H1 (cell line): Measurements from ENCODE around the gene TRAIP. TPM values are rescaled to one million over a fixed set of nuclear protein-coding genes. Genes with fewer than 3 reads are reported as not detected.
"Not testable (repeated sequence)": the region's sequence is repeated elsewhere in the genome, so short reads cannot be mapped to it uniquely, and the experiment has no call there.

ENCODE experiments used
- CTCF ChIA-PET: fragments of 300-600 bp; sonication (Branson Sonifier 250); formaldehyde crosslinking; loops from one replicate; lab custom pipeline; 2021; ENCODE audit not compliant: partially characterized antibody; lab: Charles Lee
- POLR2A ChIA-PET: fragments of 300-600 bp; sonication (Branson Sonifier 250); formaldehyde crosslinking; loops from one replicate; lab custom pipeline; 2021; ENCODE audit warnings: inconsistent platforms; ENCODE audit not compliant: partially characterized antibody; lab: Charles Lee
- DNase-seq, 2 experiments: peaks; one replicate each; pipeline versions ENCODE4 v3.0.0 to v3.0.0-alpha.2; 2010 to 2022; ENCODE audit warnings: low spot score in 2 of 2, low read depth in 1 of 2, mixed read lengths in 1 of 2
- FAIRE-seq: peaks from 2 replicates; lab custom pipeline; 2011; peaks lifted over from hg19 to GRCh38; lab: Jason Lieb, UNC
- H2AFZ ChIP-seq: 2 replicates; pipeline ENCODE4 v1.8.1; 2012; ENCODE audit warnings: low read length, inconsistent platforms
- H2AK5ac ChIP-seq: 2 replicates; pipeline ENCODE4 v1.6.1; 2013; ENCODE audit warnings: low read depth, low read length
- H2BK120ac ChIP-seq: replicated peaks from 2 replicates; pipeline ENCODE3; 2013; ENCODE audit warnings: low read depth, low read length, inconsistent platforms
- H2BK12ac ChIP-seq: 2 replicates; pipeline ENCODE4 v1.6.1; 2013; ENCODE audit warnings: low read depth, low read length
- H2BK15ac ChIP-seq: 2 replicates; pipeline ENCODE4 v1.6.1; 2013; ENCODE audit warnings: low read length
- H2BK20ac ChIP-seq: 2 replicates; pipeline ENCODE4 v1.6.1; 2013; ENCODE audit warnings: low read length
- H2BK5ac ChIP-seq: 2 replicates; pipeline ENCODE4 v1.6.1; 2013; ENCODE audit warnings: low read depth, low read length
- H3K14ac ChIP-seq: 2 replicates; pipeline ENCODE4 v1.6.1; 2013; ENCODE audit warnings: inconsistent platforms; ENCODE audit not compliant: insufficient read length
- H3K18ac ChIP-seq: 2 replicates; pipeline ENCODE4 v1.6.1; 2013; ENCODE audit warnings: low read length; ENCODE audit errors: extremely low read depth
- H3K23ac ChIP-seq: 2 replicates; pipeline ENCODE4 v1.6.1; 2013; ENCODE audit warnings: inconsistent platforms; ENCODE audit not compliant: insufficient read length
- H3K23me2 ChIP-seq: 2 replicates; pipeline ENCODE4 v1.6.1; 2013; ENCODE audit warnings: low read depth, low read length
- H3K27ac ChIP-seq: 2 replicates; pipeline ENCODE4 v1.6.1; 2011; ENCODE audit warnings: low read depth, low read length, inconsistent platforms
- H3K27me3 ChIP-seq, 4 experiments: replicated peaks in 1 of 4; 1 replicate in 1 of 4; 2 replicates in 3 of 4; pipeline versions ENCODE4 v1.6.1 to v1.8.1; 2011 to 2013; ENCODE audit warnings: low read length in 3 of 4, mild to moderate bottlenecking in 3 of 4, inconsistent platforms in 2 of 4, mixed read lengths in 2 of 4, moderate library complexity in 1 of 4; ENCODE audit not compliant: control insufficient read depth in 3 of 4, insufficient read depth in 3 of 4; ENCODE audit errors: extremely low read depth in 1 of 4
- H3K36me3 ChIP-seq, 4 experiments: 2 replicates each; pipeline versions ENCODE4 v1.6.1 to v1.8.1; 2011 to 2013; ENCODE audit warnings: mild to moderate bottlenecking in 4 of 4, low read length in 3 of 4, moderate library complexity in 2 of 4, control low read depth in 1 of 4, inconsistent platforms in 1 of 4; ENCODE audit not compliant: insufficient read depth in 4 of 4, control insufficient read depth in 2 of 4
- H3K4ac ChIP-seq: replicated peaks from 2 replicates; pipeline ENCODE3; 2013; ENCODE audit warnings: low read length, low read depth, mixed read lengths, inconsistent platforms; ENCODE audit not compliant: insufficient read length
- H3K4me1 ChIP-seq, 4 experiments: replicated peaks in 1 of 4; 1 replicate in 1 of 4; 2 replicates in 3 of 4; pipeline versions ENCODE4 v1.6.1 to v1.8.1; 2011 to 2013; ENCODE audit warnings: low read length in 3 of 4, inconsistent platforms in 2 of 4, mixed read lengths in 1 of 4; ENCODE audit not compliant: insufficient read depth in 4 of 4, control insufficient read depth in 3 of 4
- H3K4me2 ChIP-seq, 2 experiments: 2 replicates each; pipeline versions ENCODE4 v1.6.1 to v1.8.1; 2011 to 2013; ENCODE audit warnings: low read depth in 2 of 2, low read length in 2 of 2, control low read depth in 1 of 2, inconsistent platforms in 1 of 2, mild to moderate bottlenecking in 1 of 2; ENCODE audit not compliant: insufficient read depth in 1 of 2
- H3K4me3 ChIP-seq, 4 experiments: fragments of 200-600, 300-600 bp in 1 of 4; sonication (generic), shearing (Covaris generic), sonication (Bioruptor Twin) in 1 of 4; 2 replicates each; pipeline versions ENCODE4 v1.5.1 to v1.8.1; 2011 to 2016; ENCODE audit warnings: low read length in 4 of 4, low read depth in 3 of 4, control low read depth in 2 of 4, inconsistent platforms in 2 of 4, mild to moderate bottlenecking in 2 of 4, mixed read lengths in 1 of 4, moderate library complexity in 1 of 4; ENCODE audit not compliant: insufficient read depth in 2 of 4; ENCODE audit errors: extremely low read depth in 1 of 4
- H3K56ac ChIP-seq: replicated peaks from 2 replicates; pipeline ENCODE3; 2013; ENCODE audit warnings: low read depth, mild to moderate bottlenecking, mixed read lengths, low read length, inconsistent platforms; ENCODE audit not compliant: insufficient read length
- H3K79me1 ChIP-seq: 2 replicates; pipeline ENCODE4 v1.6.1; 2013; ENCODE audit warnings: low read depth, low read length, control low read depth
- H3K79me2 ChIP-seq, 2 experiments: 2 replicates each; pipeline versions ENCODE4 v1.6.1 to v1.8.1; 2012 to 2013; ENCODE audit warnings: low read length in 2 of 2, mild to moderate bottlenecking in 2 of 2, inconsistent platforms in 1 of 2; ENCODE audit not compliant: insufficient read depth in 2 of 2, control insufficient read depth in 1 of 2
- H3K9ac ChIP-seq, 4 experiments: replicated peaks in 1 of 4; 1 replicate in 1 of 4; 2 replicates in 3 of 4; pipeline versions ENCODE4 v1.6.1 to v1.8.1; 2011 to 2013; ENCODE audit warnings: low read depth in 3 of 4, low read length in 3 of 4, control low read depth in 2 of 4, mild to moderate bottlenecking in 2 of 4, moderate library complexity in 2 of 4, inconsistent platforms in 1 of 4; ENCODE audit errors: extremely low read depth in 1 of 4
- H3K9me3 ChIP-seq, 2 experiments: 2 replicates each; pipeline versions ENCODE4 v1.6.1 to v1.8.1; 2012 to 2013; ENCODE audit warnings: mild to moderate bottlenecking in 2 of 2, moderate library complexity in 2 of 2, control low read depth in 1 of 2, inconsistent platforms in 1 of 2, low read depth in 1 of 2, low read length in 1 of 2, mixed read lengths in 1 of 2; ENCODE audit not compliant: insufficient read depth in 2 of 2
- H4K20me1 ChIP-seq, 2 experiments: replicated peaks in 1 of 2; 2 replicates each; pipeline versions ENCODE3 to v1.8.1; 2011 to 2013; ENCODE audit warnings: inconsistent platforms in 2 of 2, low read length in 2 of 2, mild to moderate bottlenecking in 1 of 2; ENCODE audit not compliant: insufficient read depth in 2 of 2, control insufficient read depth in 1 of 2
- H4K5ac ChIP-seq: 2 replicates; pipeline ENCODE4 v1.6.1; 2013; ENCODE audit warnings: low read length, low read depth, mixed read lengths, inconsistent platforms; ENCODE audit not compliant: insufficient read length
- H4K8ac ChIP-seq: 2 replicates; pipeline ENCODE4 v1.8.0; 2013; ENCODE audit warnings: mild to moderate bottlenecking, moderate library complexity, low read length, inconsistent platforms; ENCODE audit not compliant: insufficient read depth; ENCODE audit errors: extremely low read depth
- H4K91ac ChIP-seq: replicated peaks from 2 replicates; pipeline ENCODE3; 2013; ENCODE audit warnings: low read length, mixed read lengths, inconsistent platforms; ENCODE audit not compliant: insufficient read length
- WGBS, 2 experiments: shearing (Covaris generic) in 1 of 2; methylation state at CpG; one replicate each; pipeline versions ENCODE4 v1.1.6 to v1.1.7; 2013 to 2015; ENCODE audit warnings: low lambda C conversion rate in 2 of 2, mixed read lengths in 2 of 2, inconsistent platforms in 1 of 2, low coverage in 1 of 2, missing lambda C conversion rate in 1 of 2; ENCODE audit not compliant: insufficient replicate concordance in 2 of 2, insufficient coverage in 1 of 2, insufficient read length in 1 of 2; ENCODE audit errors: extremely low coverage in 1 of 2, missing lambda C conversion rate in 1 of 2; 5-methylcytosine and 5-hydroxymethylcytosine counted together
- polyA plus RNA-seq, 7 experiments: library from polyadenylated mRNA; depleted of rRNA in 3 of 7; stranded (reverse) in 5 of 7; unstranded in 2 of 7; fragments of >200 nt in 5 of 7; fragments of 200-250 nt in 2 of 7; gene quantifications; 1 replicate in 5 of 7; 2 replicates in 1 of 7; 4 replicates in 1 of 7; pipeline versions ENCODE4 v1.2.1 to v1.2.3, GENCODE V29; 2011 to 2013; ENCODE audit warnings: missing spikeins in 2 of 7, mixed read lengths in 2 of 7
- total RNA-seq: library from RNA; stranded (reverse); fragmentation: NEBNext Ultra II Directional; extraction: Animal tissue kit (Norgen Biotek cat#: 25700); gene quantifications from 2 replicates; pipeline ENCODE4 v1.2.1, GENCODE V29; 2021

Gene TRAIP
- total and polyA plus RNA-seq, 2 of the 8 experiments (the other 6 are each of a cell fraction or from before 2014, with no cell fraction given), result 27.7 to 28.1 TPM

DNA sequence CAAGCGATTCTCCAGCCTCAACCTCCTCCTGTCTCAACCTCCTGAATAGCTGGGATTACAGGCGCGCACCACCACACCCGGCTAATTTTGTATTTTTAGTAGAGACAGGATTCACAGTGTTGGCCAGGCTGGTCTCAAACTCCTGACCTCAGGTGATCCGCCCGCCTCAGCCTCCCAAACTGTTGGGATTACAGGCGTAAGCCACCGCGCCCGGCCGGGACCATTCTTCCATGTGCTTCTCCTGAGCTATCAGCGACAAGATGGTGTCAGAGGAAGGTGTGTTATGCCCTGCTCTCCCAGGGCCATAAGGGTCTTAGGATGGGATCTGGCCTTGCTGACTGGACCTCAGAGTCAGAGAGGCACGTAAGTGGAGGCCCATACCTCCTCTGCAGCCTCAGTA is 48.1 kb upstream of the TRAIP start:
- WGBS, 2 experiments, result 96% methylated on average over 13 of the region's 13 CpGs; no CpG with 5 or more reads in 1 of the 2 experiments
- H3K4me3 ChIP-seq, result peak overlapping the region in 1 of 4 experiments; percentile 49; a peak in 1 of 8 replicates
- peak overlapping the region; percentile 75 for H3K4ac ChIP-seq
- H3K36me3 ChIP-seq, H3K79me2 ChIP-seq, FAIRE-seq, H3K23me2 ChIP-seq, H4K20me1 ChIP-seq, H3K79me1 ChIP-seq, H3K14ac ChIP-seq, H3K9me3 ChIP-seq, H3K27ac ChIP-seq, H2AFZ ChIP-seq, H2BK20ac ChIP-seq, H3K27me3 ChIP-seq, H3K23ac ChIP-seq, DNase-seq: not testable (repeated sequence)
- H2BK5ac ChIP-seq, result 0 out of 2 replicates have a peak overlapping the region, but pooled peaks have one; percentile 45
- H4K91ac ChIP-seq, result peak overlapping the region; percentile 73
- ChIA-PET CTCF (interaction anchor here (0.6 to 16.1 kb wide), 9 partner anchors 23 to 185 kb away, joined by 3 to 306 read pairs (median 5); partner anchors contain the start of genes AMIGO3 and MON1A), POLR2A (interaction anchor here (1.1 to 5.1 kb wide), 4 partner anchors 9 to 66 kb away, joined by 3 to 23 read pairs (median 4); no protein-coding TSS in a partner anchor)
- H2AK5ac ChIP-seq, result peak overlapping the region; percentile 54; the same call in 1 of the 2 replicates
- H4K5ac ChIP-seq, result peak overlapping the region; percentile 22
- H3K4me1 ChIP-seq, result peaks cover 0 to 29% (median 19%) of the 10 kb centered on the region in 4 experiments; a peak in 6 of 7 replicates
- peak overlapping the region; percentile 34 for H2BK15ac ChIP-seq
- H3K9ac ChIP-seq, result 0 out of 7 replicates have a peak overlapping the region, but pooled peaks of 1 of the 4 experiments have one; percentile 58
- H2BK120ac ChIP-seq, result peak overlapping the region; percentile 60
- H4K8ac ChIP-seq, result peak overlapping the region; percentile 64; the same call in 1 of the 2 replicates
- peak overlapping the region; percentile 46 to 68; a peak in 1 of 4 replicates for H3K4me2 ChIP-seq
- H2BK12ac ChIP-seq, result peak overlapping the region; percentile 88; the same call in 1 of the 2 replicates
- peak overlapping the region; percentile 83 for H3K56ac ChIP-seq
- H3K18ac ChIP-seq, result 0 out of 2 replicates have a peak overlapping the region, but pooled peaks have one; percentile 94
